HepG2 (cell line): ENCODE results near the gene PRKCZ. TPM values are rescaled to one million over a fixed set of nuclear protein-coding genes. Genes with fewer than 3 reads are reported as not detected.

Source experiments
- ADNP ChIP-seq: sonication (generic); formaldehyde crosslinking; IDR thresholded peaks from 2 replicates; pipeline ENCODE4 v1.4.0; 2020; ENCODE audit warnings: missing genetic modification reagents
- AGO2 ChIP-seq: fragments of 200-400 bp; formaldehyde crosslinking; optimal IDR thresholded peaks from 2 replicates; pipeline ENCODE3; 2017; ENCODE audit warnings: mild to moderate bottlenecking, low read depth, low read length, moderate library complexity
- ARID2 ChIP-seq: sonication (generic); formaldehyde crosslinking; IDR thresholded peaks from 2 replicates; pipeline ENCODE4 v1.8.1; 2022; ENCODE audit warnings: mild to moderate bottlenecking, missing genetic modification reagents, borderline replicate concordance
- E2F1 ChIP-seq: sonication (generic); formaldehyde crosslinking; IDR thresholded peaks from 2 replicates; pipeline ENCODE4 v1.5.0; 2020; ENCODE audit warnings: missing genetic modification reagents
- FOXK2 ChIP-seq: fragments of 450-650 bp; IDR thresholded peaks from 2 replicates; pipeline ENCODE4 v1.6.1; 2016
- HNF1B ChIP-seq: sonication (generic); formaldehyde crosslinking; IDR thresholded peaks from 2 replicates; pipeline ENCODE4 v1.5.1; 2020; ENCODE audit warnings: mild to moderate bottlenecking, moderate library complexity, missing genetic modification reagents
- JUNB ChIP-seq: sonication (generic); formaldehyde crosslinking; IDR thresholded peaks from 2 replicates; pipeline ENCODE4 v1.8.0; 2022; ENCODE audit warnings: missing genetic modification reagents, mild to moderate bottlenecking, borderline replicate concordance
- PTBP1 ChIP-seq: fragments of 200-400 bp; formaldehyde crosslinking; IDR thresholded peaks from 2 replicates; pipeline ENCODE4 v1.6.1; 2018; ENCODE audit warnings: low read length, low read depth; ENCODE audit not compliant: poor library complexity, severe bottlenecking
- REXO4 ChIP-seq: sonication (generic); formaldehyde crosslinking; IDR thresholded peaks from 2 replicates; pipeline ENCODE4 v1.8.0; 2022; ENCODE audit warnings: missing genetic modification reagents, mild to moderate bottlenecking, borderline replicate concordance
- SNAI1 ChIP-seq: sonication (generic); formaldehyde crosslinking; IDR thresholded peaks from 2 replicates; pipeline ENCODE4 v1.5.0; 2020; ENCODE audit warnings: mild to moderate bottlenecking, missing genetic modification reagents, borderline replicate concordance
- SP1 ChIP-seq, 2 experiments: fragments of 450-650 bp in 1 of 2; sonication (generic) in 1 of 2; formaldehyde crosslinking in 1 of 2; IDR thresholded peaks; 2 replicates each; pipeline versions ENCODE4 v1.4.0 to v1.6.1; 2016 to 2020; ENCODE audit warnings: missing genetic modification reagents in 1 of 2
- ZFYVE20 ChIP-seq: sonication (generic); formaldehyde crosslinking; IDR thresholded peaks from 2 replicates; pipeline ENCODE4 v1.8.0; 2023; ENCODE audit warnings: low read depth, mild to moderate bottlenecking, moderate library complexity, missing genetic modification reagents, borderline replicate concordance
- ZNF331 ChIP-seq: sonication (generic); formaldehyde crosslinking; IDR thresholded peaks from 2 replicates; pipeline ENCODE4 v1.4.0; 2020; ENCODE audit warnings: missing genetic modification reagents
- ZNF687 ChIP-seq: sonication (generic); formaldehyde crosslinking; IDR thresholded peaks from 2 replicates; pipeline ENCODE4 v1.5.1; 2020; ENCODE audit warnings: mild to moderate bottlenecking, missing genetic modification reagents, moderate library complexity
- ZNF713 ChIP-seq: sonication (generic); formaldehyde crosslinking; IDR thresholded peaks from 2 replicates; pipeline ENCODE4 v1.4.0; 2020; ENCODE audit warnings: mild to moderate bottlenecking, missing genetic modification reagents
- polyA plus RNA-seq, 8 experiments: library from polyadenylated mRNA; depleted of rRNA in 3 of 8; stranded (reverse) in 7 of 8; unstranded in 1 of 8; fragments of >200 nt; fragmentation: Illumina TruSeq in 4 of 8; extraction: Trizol in 4 of 8; gene quantifications; 2 replicates each; pipeline versions ENCODE4 v1.2.1 to v1.2.3, GENCODE V29; 2011 to 2016; ENCODE audit warnings: low read depth in 4 of 8, missing spikeins in 1 of 8, mixed read lengths in 1 of 8; ENCODE audit not compliant: insufficient read depth in 1 of 8
- total RNA-seq, 5 experiments: library from RNA; depleted of rRNA; stranded (reverse); fragments of >200 nt; fragmentation: Illumina TruSeq; extraction: Trizol; gene quantifications; 2 replicates each; pipeline ENCODE4 v1.2.3, GENCODE V29; 2016; ENCODE audit warnings: low read depth in 1 of 5
- TF ChIP-seq, protein P1 (sequence below): sonication (generic); formaldehyde crosslinking; IDR thresholded peaks from 2 replicates; pipeline ENCODE4 v1.5.0; 2020; ENCODE audit warnings: mild to moderate bottlenecking, missing genetic modification reagents, moderate library complexity
- TF ChIP-seq, protein P2 (sequence below): sonication (generic); formaldehyde crosslinking; IDR thresholded peaks from 2 replicates; pipeline ENCODE4 v1.9.0; 2022; ENCODE audit warnings: missing genetic modification reagents, mild to moderate bottlenecking, borderline replicate concordance

PRKCZ gene
- total and polyA plus RNA-seq, 2 of the 13 experiments (the other 11 are each of a cell fraction or from before 2014, with no cell fraction given), result 34.7 to 85.2 TPM

DNA sequence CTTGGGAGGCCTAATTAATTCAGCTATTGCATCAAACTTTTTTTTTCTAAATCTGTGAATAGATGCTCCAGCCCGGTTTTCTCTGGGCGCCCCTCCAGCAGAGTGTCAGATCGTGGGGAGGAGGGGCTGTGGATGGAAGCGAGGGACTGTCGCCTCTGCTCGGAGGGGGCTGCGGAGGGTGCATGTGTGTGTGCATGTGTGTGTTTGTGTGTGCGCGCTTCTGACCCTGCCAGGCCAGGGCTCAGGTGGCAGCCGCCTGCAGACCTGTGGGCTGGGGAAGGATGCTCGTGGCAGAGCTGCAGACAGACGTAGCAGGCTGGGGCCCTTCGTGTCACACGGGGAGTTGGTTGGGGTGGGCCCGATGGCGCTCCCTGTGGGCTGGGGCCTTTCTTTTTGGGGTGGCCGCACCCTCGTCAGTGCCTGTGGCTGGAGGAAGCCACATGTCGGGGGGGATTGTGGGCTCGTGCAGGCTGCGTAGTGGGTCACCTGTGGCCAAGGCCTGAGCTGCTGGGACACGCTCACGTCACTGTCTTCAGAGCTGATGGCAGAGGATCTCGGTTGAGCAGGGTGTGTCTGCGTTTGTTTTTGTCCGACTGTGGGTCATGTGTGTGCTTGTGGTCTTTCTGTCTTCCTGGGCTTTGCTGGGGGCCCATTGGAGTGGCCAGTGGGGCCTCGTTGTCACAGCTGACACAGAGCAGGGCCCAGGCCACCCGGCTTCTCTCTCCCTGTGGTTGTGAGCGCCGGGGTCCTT lies 180.7 kb downstream of the PRKCZ start (continued):
- TF ChIP-seq, protein P1, sequence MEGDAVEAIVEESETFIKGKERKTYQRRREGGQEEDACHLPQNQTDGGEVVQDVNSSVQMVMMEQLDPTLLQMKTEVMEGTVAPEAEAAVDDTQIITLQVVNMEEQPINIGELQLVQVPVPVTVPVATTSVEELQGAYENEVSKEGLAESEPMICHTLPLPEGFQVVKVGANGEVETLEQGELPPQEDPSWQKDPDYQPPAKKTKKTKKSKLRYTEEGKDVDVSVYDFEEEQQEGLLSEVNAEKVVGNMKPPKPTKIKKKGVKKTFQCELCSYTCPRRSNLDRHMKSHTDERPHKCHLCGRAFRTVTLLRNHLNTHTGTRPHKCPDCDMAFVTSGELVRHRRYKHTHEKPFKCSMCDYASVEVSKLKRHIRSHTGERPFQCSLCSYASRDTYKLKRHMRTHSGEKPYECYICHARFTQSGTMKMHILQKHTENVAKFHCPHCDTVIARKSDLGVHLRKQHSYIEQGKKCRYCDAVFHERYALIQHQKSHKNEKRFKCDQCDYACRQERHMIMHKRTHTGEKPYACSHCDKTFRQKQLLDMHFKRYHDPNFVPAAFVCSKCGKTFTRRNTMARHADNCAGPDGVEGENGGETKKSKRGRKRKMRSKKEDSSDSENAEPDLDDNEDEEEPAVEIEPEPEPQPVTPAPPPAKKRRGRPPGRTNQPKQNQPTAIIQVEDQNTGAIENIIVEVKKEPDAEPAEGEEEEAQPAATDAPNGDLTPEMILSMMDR, result peak; percentile 27
- TF ChIP-seq REXO4 (CRISPR knock-in tag) (no peak), HNF1B (CRISPR knock-in tag) (no peak), ZNF331 (no peak), SP1 (IDR thresholded peaks at IDR 0.05) (no peak), SP1 (CRISPR knock-in tag; IDR thresholded peaks at IDR 0.05) (peak; percentile 8; the same call in 1 of the 2 replicates), AGO2 (peak; percentile 41), ZNF687 (CRISPR knock-in tag) (peak; percentile 17; the same call in 1 of the 2 replicates), ZNF713 (CRISPR knock-in tag) (no peak), ZFYVE20 (no peak), JUNB (CRISPR knock-in tag) (0 out of 2 replicates have a peak, but pooled peaks have one; percentile 25), E2F1 (no peak), ADNP (CRISPR knock-in tag) (no peak), SNAI1 (CRISPR knock-in tag) (0 out of 2 replicates have a peak, but pooled peaks have one; percentile 51), FOXK2 (no peak), PTBP1 (no peak), ARID2 (CRISPR knock-in tag) (0 out of 2 replicates have a peak, but pooled peaks have one; percentile 50)
- TF ChIP-seq, protein P2, sequence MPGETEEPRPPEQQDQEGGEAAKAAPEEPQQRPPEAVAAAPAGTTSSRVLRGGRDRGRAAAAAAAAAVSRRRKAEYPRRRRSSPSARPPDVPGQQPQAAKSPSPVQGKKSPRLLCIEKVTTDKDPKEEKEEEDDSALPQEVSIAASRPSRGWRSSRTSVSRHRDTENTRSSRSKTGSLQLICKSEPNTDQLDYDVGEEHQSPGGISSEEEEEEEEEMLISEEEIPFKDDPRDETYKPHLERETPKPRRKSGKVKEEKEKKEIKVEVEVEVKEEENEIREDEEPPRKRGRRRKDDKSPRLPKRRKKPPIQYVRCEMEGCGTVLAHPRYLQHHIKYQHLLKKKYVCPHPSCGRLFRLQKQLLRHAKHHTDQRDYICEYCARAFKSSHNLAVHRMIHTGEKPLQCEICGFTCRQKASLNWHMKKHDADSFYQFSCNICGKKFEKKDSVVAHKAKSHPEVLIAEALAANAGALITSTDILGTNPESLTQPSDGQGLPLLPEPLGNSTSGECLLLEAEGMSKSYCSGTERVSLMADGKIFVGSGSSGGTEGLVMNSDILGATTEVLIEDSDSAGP (CRISPR knock-in tag), result 0 out of 2 replicates have a peak, but pooled peaks have one; percentile 5
